HG02642 (cell line): Measurements from ENCODE around the gene GMPPB.

ENCODE experiments used
- ATAC-seq: cut with Tn5 transposase; IDR thresholded peaks from one replicate; pipeline ENCODE4 v1.9.1; 2021; ENCODE audit warnings: mild to moderate bottlenecking; ENCODE audit not compliant: unreplicated experiment, poor library complexity

The GMPPB gene

DNA sequence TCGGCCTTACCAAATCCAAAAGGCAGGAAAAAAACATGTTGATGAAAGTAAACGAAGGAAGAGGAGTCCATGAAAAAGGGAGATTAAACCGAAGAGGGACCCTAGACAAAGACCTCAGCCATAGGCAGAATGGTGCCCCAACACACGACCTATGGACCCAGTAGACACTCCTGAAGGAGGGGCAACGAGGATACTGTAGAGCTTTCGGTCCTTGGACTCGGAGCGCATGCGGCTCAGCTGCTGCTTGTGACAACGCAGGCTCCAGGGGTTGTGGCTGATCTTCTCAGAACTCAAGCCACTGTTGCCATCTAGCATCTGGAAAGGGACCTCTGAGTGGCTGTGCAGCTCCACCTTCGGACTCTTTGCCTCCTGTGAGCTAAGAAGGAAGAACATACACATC lies 8.8 kb upstream of the GMPPB start:
- ATAC-seq = no peak

- ATAC-seq = no peak
These were observed 6.3 kb upstream of the GMPPB start for GRCh38 chr3:49729966-49730609.

- no peak for ATAC-seq
These were observed 4.2 kb upstream of the GMPPB start for GRCh38 chr3:49727924-49728361.

DNA sequence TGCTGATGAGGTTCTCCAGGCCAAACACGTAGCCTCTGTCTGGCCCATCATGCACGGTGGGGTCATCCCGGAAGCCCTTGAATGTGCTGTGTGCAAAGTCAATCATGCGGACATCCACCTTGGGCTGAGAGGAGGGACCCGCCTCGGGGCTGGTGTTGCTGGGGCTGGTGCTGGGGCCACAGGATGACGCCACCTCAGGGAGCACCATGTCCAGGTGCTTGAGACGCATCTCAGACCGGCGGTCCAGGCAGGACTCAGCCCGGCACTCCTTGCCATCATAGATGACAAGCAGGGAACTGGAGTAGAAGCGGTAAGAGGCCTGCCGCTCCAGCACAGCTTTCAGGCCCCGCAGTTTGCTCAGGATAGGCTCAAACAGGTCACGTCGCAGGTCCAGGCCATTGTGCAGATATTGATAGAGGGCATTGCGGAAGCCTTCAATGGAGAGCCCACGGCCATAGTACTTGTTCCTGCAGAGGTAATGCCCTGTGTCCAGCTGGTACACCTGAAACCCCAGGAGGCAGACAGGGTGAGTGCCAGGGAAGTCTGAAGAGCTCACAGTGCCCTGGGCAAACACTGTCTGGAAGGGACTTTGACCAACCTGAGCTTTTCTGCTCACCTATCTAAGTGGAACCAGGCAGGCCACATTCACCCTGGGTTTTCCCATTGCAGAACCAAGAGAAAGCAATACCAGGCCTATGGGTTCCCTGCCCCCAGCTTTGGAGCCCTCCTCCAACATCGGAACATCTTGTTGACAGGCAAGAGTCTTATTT lies 3.6 kb upstream of the GMPPB start:
- no peak for ATAC-seq

GRCh38 chr3:49725906-49726681 lies 2.3 kb upstream of the GMPPB start:
- ATAC-seq = no peak

DNA sequence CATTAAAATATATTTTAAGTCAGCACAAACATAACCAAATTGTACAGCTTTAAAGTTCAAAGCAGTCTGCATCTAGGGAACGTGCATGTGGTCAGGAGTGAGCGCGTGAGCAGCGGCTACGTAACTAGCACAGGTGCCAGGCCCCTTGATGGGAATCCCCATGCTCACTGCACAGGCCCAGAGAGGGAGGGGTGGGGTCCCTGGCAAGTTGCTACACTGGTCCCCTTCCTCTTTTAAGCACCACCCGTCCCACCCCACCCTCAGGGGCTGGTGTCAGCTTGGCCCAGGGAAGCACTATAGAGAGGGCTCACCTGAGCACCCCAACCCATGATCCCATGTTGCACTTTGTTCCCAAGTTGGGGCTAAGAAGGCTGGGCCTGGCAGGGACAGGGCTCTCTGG lies 835 bp upstream of the GMPPB start:
- ATAC-seq = no peak

DNA sequence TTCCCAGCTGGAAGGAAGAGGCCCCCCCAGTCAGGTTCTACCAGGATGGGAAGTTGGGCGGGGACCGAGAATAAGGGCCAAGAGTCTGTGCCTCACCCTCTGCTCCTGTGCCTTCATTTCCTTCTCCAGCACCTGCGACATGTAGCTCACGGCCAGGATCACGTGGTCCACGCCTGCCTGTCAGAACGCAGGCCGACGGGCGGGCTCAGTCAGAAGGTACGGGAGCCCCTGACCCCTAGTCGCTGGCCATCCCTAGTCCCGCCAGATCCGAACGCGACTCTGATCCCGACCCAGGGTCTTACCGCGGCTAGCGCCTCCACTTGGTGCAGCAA lies 489 bp downstream of the GMPPB start:
- peak; percentile 6 for ATAC-seq

GRCh38 chr3:49722896-49723295 lies 855 bp downstream of the GMPPB start:
- no peak for ATAC-seq

- ATAC-seq = no peak
These were observed 1.6 kb downstream of the GMPPB start for GRCh38 chr3:49721896-49722781.

- no peak for ATAC-seq
These were observed 2.2 kb downstream of the GMPPB start for GRCh38 chr3:49721596-49721895.

DNA sequence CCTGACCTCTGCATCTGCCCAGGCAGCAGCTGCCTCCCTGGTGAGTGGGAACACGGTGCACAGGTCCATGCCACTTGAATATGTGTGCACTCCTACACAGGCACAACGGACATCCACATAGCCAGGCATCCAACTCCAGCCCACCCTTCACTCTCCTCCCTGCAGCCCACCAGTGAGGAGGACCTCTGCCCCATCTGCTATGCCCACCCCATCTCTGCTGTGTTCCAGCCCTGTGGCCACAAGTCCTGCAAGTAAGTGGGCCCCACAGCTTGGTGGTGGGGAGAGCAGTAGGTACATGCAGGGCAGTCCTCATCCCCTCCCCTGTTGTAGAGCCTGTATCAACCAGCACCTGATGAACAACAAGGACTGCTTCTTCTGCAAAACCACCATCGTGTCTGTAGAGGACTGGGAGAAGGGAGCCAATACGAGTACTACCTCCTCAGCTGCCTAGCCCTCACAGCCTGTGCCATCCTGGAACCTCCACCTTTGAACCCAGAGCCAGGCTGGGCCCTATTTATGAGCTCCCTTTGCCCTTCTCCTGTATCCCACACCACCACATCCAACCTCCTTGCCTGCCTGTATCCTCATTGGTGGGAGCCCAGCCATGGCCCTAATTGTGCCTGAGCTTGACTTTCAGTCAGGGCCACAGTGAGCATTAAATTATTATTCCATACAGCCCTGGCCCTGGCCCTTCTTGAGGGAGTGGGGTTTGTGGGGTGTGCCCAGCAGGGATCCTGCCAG lies 2.7 kb downstream of the GMPPB start:
- no peak for ATAC-seq

- ATAC-seq = peak; percentile 45
These were observed 4.4 kb downstream of the GMPPB start, which contains the start of gene AMIGO3 for GRCh38 chr3:49719214-49719884. TSS of gene AMIGO3 (minus strand) at chr3:49719684. CDS start at chr3:49719465, 219 bp downstream.

DNA sequence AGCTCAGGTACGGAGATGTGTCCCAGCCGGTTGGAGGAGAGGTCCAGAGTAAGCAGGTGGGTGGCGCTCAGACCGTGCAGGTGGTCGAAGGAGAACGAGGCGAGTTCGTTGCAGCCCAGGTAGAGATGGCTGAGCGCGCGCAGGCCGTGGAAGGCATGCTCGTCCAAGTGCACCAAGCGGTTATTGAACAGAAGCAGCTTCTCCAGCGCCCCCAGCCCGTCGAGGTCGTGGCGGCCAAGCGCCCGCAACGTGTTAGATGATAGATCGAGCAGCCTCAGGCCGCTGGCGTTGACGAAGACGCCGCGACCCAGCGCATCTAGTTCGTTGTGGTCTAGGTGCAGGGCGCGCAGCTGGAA lies 4.9 kb downstream of the GMPPB start:
- no peak for ATAC-seq

DNA sequence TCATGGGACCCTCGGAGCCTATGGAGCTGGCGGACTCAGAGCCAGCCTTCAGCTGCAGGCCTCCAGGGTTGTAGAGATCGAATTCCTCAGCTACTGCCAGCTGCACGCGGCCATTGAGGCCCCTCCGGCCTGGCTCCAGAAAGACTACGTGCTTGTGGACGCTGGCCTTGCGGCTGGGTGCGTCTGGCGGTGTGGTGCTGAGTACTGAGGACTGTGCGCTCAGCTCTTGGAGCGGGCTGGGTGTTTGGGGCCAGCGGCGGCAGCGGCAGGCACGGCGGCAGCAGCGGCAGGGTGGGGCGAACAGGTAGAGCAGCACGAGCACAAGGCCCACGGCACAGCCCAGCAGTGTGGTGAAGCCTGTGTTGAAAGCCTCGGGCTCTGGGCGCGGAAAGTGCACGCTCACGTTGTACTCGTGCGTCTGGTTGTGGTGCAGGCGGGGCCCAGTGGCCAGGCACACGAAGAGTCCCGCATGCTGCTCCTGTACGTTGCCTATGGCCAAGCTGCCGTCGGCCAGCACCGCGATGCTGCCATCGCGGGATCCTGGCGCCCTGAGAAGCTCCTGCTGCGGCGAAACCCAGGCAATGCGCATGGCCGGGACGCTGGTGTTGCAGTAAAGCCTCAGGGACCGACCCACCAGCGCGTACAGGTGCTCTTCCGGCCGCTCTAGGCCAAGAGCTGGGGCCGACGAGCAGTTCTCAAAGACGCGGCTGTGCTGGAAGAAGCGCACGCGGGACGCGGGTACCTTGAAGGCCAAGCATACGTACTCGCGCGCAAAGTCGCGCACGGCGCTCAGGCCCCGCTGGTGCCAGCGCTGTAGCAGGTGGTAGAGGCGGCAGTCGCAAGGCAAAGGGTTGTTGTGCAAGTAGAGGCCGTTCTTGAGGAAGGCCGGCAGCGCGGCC lies 5.5 kb downstream of the GMPPB start:
- no peak for ATAC-seq

GRCh38 chr3:49717211-49717958 lies 6.4 kb downstream of the GMPPB start:
- no peak for ATAC-seq

GRCh38 chr3:49716691-49717210 lies 7.0 kb downstream of the GMPPB start:
- ATAC-seq = no peak

DNA sequence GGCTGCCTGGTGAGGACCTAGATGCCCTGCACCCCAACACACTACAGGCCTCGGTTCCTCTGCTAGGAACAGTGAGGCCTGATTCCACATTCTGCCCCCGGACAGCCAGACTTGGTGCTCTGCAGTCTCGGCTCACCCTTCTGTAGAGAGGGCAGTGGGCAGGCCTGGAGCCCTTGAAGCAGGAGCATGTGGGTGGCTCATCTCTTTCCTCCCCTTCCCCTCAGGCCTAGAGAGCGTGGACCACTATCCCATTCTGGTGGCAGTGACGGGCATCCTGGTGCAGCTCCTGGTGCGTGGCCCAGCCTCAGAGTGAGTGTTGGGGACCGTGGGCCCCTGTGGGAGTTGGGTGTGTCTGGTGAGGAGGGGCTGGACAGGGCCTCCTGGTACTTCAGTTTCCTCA lies 7.6 kb downstream of the GMPPB start:
- no peak for ATAC-seq
